Thyroid gland (tissue), 4 donors: ENCODE results near the gene KCNG1. TPM values are rescaled to one million over a fixed set of nuclear protein-coding genes. Genes with fewer than 3 reads are reported as not detected.

ENCODE experiments used
- DNase-seq, 2 donors: peaks; one replicate each; pipeline ENCODE4 v3.0.0-alpha.2; 2019
- H3K27ac ChIP-seq, 3 donors: fragments of 200-600 bp; sonication (generic); 1 replicate in 2 of 3; 2 replicates in 1 of 3; pipeline ENCODE4 v1.5.1; 2016 to 2019; ENCODE audit warnings: mild to moderate bottlenecking in 1 of 3, moderate library complexity in 1 of 3
- H3K27me3 ChIP-seq: fragments of 200-600 bp; sonication (generic); one replicate; pipeline ENCODE4 v1.5.1; 2019
- H3K36me3 ChIP-seq, 2 donors: fragments of 200-600 bp; sonication (generic); one replicate each; pipeline ENCODE4 v1.5.1; 2016 to 2019
- H3K4me1 ChIP-seq, 2 donors: fragments of 200-600 bp; sonication (generic); one replicate each; pipeline ENCODE4 v1.5.1; 2017 to 2019
- H3K4me3 ChIP-seq, 3 donors: fragments of 200-600 bp; sonication (generic); replicated peaks in 1 of 3; 1 replicate in 2 of 3; 2 replicates in 1 of 3; pipeline ENCODE4 v1.5.1; 2016; ENCODE audit warnings: mild to moderate bottlenecking in 1 of 3
- H3K9me3 ChIP-seq: fragments of 200-600 bp; sonication (generic); one replicate; pipeline ENCODE4 v1.5.1; 2017
- POLR2A ChIP-seq, 2 donors: fragments of 450-650 bp; IDR thresholded peaks; one replicate each; pipeline ENCODE4 v1.6.1; 2017; ENCODE audit warnings: antibody characterized with exemption in 2 of 2, mild to moderate bottlenecking in 2 of 2, moderate library complexity in 1 of 2
- WGBS, 2 donors: methylation state at CpG; one replicate each; pipeline ENCODE4 v1.1.5; 2017; 5-methylcytosine and 5-hydroxymethylcytosine counted together
- intact Hi-C: fragments of 100-400 bp; cut with DNase I; formaldehyde crosslinking; loops from one replicate; pipeline ENCODE4 v1.15.1; 2023
- total RNA-seq, 4 donors: library from RNA; depleted of rRNA; stranded (reverse); fragments of >200 nt; gene quantifications; one replicate each; pipeline ENCODE4 v1.2.3, GENCODE V29; 2016
- TF ChIP-seq, protein P1 (sequence below), 6 experiments: fragments of 200-600 bp in 3 of 6; fragments of 450-650 bp in 3 of 6; sonication (generic) in 3 of 6; IDR thresholded peaks; one replicate each; pipeline ENCODE4 v1.5.1; 2016 to 2019; ENCODE audit warnings: antibody characterized with exemption in 6 of 6, mild to moderate bottlenecking in 2 of 6, inconsistent platforms in 1 of 6, moderate library complexity in 1 of 6

The KCNG1 gene
- total RNA-seq, 4 donors from 2014 or later: 0.13 TPM; not detected in 3

DNA sequence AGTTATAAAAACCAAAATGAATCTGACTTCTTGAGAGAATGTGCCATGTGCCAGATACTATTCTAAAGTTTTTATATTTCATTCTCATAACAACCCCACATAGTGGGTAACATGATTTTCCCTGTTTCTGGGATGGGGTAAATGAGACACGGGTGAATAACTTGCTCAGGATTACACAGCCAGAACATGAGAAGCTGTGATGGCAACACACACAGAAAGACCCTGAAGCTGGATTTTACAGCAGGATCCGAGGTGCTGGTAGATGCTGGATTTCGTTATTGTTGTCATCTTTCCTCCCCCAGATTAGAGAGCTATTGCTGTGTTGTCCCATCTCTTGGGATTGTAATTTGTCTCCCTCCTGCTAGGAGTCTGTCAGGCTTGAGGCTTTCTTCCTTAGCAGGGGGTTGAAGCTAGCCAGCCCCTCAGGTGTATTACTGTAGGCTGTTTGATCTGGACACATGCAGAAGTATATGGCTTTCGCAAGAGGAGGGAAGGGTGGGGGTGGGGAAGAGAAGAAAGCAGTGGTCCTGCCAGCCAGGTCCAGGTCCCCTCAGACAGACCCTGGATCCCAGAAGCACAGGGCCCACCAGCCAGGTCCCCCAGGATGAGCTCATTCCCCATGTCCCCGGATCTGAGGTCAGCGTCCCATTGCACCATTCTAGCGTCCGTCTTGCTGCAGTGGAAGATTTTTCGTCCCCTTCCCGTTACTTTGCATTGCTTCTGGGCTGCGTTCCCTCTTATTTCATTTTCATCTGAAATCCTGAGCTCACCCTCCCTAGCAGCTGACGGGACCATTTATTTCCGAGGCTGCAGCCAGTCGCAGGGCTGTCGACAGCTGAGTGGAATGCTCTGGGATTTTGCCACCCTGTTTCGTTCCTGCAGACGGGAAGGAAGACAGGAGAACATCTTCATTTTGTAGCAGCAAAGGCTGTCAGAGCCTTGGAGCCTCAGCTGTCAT, 7.3 kb upstream of the KCNG1 start:
- Histone ChIP-seq H3K27me3 (peaks cover 9% of the 10 kb centered on the region), H3K4me1 (no peaks in the 10 kb centered on the region), H3K4me3 (no peak overlapping the region), H3K9me3 (no peaks in the 10 kb centered on the region), H3K36me3 (no peaks in the 10 kb centered on the region), H3K27ac (no peak overlapping the region)
- no peak for DNase-seq
- 50 to 61% methylated on average over 17 of the region's 17 CpGs for WGBS, 2 donors
- TF ChIP-seq, protein P1, sequence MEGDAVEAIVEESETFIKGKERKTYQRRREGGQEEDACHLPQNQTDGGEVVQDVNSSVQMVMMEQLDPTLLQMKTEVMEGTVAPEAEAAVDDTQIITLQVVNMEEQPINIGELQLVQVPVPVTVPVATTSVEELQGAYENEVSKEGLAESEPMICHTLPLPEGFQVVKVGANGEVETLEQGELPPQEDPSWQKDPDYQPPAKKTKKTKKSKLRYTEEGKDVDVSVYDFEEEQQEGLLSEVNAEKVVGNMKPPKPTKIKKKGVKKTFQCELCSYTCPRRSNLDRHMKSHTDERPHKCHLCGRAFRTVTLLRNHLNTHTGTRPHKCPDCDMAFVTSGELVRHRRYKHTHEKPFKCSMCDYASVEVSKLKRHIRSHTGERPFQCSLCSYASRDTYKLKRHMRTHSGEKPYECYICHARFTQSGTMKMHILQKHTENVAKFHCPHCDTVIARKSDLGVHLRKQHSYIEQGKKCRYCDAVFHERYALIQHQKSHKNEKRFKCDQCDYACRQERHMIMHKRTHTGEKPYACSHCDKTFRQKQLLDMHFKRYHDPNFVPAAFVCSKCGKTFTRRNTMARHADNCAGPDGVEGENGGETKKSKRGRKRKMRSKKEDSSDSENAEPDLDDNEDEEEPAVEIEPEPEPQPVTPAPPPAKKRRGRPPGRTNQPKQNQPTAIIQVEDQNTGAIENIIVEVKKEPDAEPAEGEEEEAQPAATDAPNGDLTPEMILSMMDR (IDR thresholded peaks at IDR 0.05): no peak
- no peak for TF ChIP-seq POLR2A (IDR thresholded peaks at IDR 0.05)
- intact Hi-C loops: no loop called here

DNA sequence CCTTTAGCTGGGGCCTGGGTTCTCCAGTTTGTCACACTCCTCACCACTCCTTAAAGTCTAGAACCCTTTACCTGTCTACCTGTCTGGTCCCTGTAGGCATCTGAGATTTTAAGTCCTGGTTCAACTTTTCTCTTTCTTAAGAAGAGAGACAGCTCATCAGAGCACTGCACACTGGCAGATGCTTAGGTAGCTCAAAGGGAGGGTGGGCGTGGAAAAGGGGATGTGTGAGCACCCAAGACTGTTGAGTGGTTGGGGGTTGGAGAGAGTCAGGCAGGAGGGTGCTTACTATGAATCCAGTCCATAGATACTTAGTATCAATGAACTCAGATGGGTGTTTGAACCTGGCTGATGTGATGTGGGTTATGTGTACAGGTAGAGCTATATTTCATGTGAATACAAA, 6.6 kb upstream of the KCNG1 start:
- WGBS, 2 donors: 74% methylated on average over 1 of the region's 1 CpG
- intact Hi-C loops: no loop called here
- no peaks in the 10 kb centered on the region for H3K4me1 ChIP-seq
- no peak overlapping the region for H3K4me3 ChIP-seq
- H3K36me3 ChIP-seq: no peaks in the 10 kb centered on the region
- H3K27me3 ChIP-seq: peaks cover 9% of the 10 kb centered on the region
- no peak for DNase-seq
- no peak overlapping the region for H3K27ac ChIP-seq
- H3K9me3 ChIP-seq: no peaks in the 10 kb centered on the region
- no peak for TF ChIP-seq POLR2A (IDR thresholded peaks at IDR 0.05)
- TF ChIP-seq, protein P1 (IDR thresholded peaks at IDR 0.05): no peak

DNA sequence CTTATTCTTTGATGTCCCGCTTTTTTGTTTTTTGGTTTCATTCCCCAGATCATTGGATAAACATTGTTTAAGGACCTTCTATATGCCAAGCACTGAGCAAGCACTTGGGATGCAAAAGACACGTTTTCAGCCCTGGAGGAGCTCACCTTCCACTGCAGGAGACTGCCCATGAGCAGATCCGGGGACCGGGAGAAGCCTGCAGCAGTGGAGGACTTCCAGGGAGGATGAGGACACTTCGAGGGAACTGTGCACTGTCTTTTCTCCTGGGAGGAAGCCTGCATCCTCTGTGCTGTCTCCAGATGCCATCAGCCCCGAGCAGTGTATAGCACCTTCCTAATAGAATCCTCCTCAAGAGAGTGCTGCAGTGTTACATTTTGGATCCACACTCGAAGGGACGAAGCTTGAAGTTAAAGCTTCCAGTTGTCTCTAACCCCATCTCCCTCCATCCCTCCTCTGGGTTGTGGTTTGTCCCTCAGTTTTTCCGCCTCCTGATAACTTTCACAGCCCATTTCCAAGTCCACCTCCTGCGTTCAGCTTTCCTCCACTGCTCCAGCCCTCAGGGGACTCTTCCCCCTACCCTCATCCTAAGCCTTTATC, 5.8 kb upstream of the KCNG1 start:
- Histone ChIP-seq H3K4me3 (no peak overlapping the region), H3K36me3 (no peaks in the 10 kb centered on the region), H3K27me3 (peaks cover 9% of the 10 kb centered on the region), H3K9me3 (no peaks in the 10 kb centered on the region), H3K27ac (no peak overlapping the region), H3K4me1 (peaks cover 0 to under 1% of the 10 kb centered on the region in 2 donors)
- DNase-seq: no peak
- intact Hi-C loops: no loop called here
- no peak for TF ChIP-seq POLR2A (IDR thresholded peaks at IDR 0.05)
- TF ChIP-seq, protein P1 (IDR thresholded peaks at IDR 0.05): no peak
- 15 to 27% methylated on average over 10 of the region's 10 CpGs for WGBS, 2 donors

DNA sequence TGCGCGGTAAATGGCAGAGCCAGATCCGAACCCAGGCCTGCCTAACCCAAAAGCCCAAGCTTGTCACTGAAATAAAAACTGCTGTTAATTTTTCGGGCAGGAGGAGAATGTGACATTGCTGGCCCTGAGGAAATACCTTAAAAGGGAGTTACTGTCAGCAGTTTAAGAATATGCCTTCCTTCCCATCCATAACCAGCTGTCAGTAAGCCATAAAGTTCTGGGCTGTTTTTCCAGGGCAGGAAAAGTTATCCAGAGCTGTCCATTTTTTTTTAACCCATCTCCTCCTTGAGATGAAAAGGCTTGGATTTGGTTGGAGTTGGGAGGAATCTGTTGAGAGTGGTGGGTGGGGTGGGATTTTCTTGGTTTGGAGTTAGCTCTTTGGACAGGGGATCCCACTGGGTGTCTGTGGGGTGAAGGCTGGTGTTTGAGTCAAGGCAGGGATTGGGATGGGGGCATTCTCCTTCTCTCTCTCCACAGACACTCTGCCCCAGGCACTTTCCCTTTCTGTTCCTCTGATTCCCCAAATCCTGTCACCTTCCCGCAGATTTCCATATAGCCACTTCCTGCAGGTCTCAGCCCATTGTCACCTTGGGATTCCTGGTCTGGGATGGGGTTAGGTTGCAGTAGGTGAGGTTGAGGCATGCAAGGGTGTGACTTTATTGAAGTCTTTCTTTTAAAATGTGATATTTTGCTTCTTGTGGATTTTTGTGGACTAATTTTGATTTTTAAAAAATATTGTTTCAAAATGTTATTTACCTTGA, 4.3 kb upstream of the KCNG1 start:
- Histone ChIP-seq H3K4me3 (no peak overlapping the region), H3K27ac (no peak overlapping the region), H3K27me3 (peaks cover 14% of the 10 kb centered on the region), H3K9me3 (no peaks in the 10 kb centered on the region), H3K36me3 (no peaks in the 10 kb centered on the region), H3K4me1 (peaks cover 4 to 15% of the 10 kb centered on the region in 2 donors)
- 71 to 72% methylated on average over 5 of the region's 5 CpGs for WGBS, 2 donors
- TF ChIP-seq, protein P1 (IDR thresholded peaks at IDR 0.05): no peak
- no peak for TF ChIP-seq POLR2A (IDR thresholded peaks at IDR 0.05)
- DNase-seq: no peak
- intact Hi-C loops: no loop called here
